NCI-H2171 treated with DMSO at 0.1 percent for 48 hours (cell line): ENCODE results near the gene BLTP2.
"Not testable (repeated sequence)": the region's sequence is repeated elsewhere in the genome, so short reads cannot be mapped to it uniquely, and the experiment has no call there.

Experiments
- DNase-seq: peaks from one replicate; lab custom pipeline; 2025; lab: John Stamatoyannopoulos, UW

BLTP2 gene

DNA sequence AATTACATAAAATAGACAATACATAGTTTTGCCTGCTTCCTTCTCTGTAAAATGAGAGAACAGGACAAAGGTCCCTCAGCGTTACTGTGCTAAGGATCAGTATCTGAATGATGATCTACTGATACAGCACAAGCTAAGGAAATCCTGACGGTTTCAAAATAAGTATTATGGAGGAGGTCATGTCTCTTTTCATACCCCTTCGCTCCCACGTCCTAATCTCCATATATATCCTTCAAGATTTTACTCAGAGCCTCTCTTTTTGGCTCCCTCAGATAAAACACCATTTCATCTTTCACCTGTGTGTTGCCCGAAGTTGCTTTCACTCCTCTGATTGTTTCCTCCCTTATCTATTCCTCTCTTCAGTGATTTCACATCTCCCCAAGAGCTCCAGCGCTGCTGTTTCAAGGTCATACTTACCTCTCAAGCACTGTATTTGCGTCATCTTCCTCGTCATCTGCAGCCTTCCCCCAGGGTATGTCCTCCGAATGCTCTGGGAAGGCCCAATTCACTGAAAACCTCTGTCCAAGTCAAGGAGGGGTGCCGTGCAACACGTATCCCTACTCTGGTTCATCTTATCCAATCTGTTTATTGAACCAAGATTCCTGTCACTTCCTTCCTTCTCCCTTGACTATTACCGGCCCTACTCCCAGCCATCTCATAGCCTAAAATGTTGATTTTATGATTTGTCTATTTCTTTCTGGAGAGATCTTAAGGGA, 1.2 kb upstream of the BLTP2 start:
- no peak for DNase-seq

- no peak for DNase-seq
These were observed 600 bp upstream of the BLTP2 start for GRCh38 chr17:28645576-28645939.

- DNase-seq, result peak; percentile 43
These were observed 773 bp downstream of the BLTP2 start for GRCh38 chr17:28643983-28644786.

DNA sequence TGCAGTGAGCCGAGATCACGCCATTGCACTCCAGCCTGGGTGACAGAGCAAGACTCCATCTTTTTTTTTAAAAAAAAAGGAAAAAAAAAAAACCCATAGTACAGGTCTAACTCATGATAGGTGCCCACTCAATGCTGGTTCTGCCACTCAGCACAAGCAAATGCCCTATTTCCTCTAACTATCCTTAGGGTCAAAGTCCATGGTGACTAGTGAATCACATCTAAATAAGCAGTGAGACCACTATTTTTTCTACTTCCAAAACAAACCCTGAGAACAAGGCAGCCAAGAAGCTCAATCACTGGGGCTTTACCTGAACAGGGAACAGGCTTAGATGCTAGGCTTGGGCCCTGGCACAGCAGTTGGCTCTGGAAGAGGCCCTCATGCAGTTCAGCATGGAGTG, 3.4 kb downstream of the BLTP2 start:
- no peak for DNase-seq

DNA sequence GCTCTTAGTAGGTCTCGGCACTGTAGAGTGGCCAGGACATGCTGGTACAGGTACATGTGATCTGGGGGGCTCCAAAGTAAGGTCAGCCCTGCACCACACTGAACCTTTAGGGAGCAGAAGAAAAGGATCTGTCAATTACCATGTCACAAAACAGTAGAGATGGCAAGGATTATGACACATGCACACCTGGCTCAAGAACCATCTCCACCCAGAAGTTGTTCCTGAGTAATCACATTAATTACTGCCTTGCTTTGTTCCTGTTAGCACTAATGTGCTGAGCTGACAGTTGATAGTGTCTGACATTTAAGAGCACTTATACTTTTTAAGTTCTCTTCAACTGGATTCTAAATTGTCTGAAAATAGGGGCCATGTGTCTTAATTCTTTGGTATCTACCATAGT, 9.5 kb downstream of the BLTP2 start:
- no peak for DNase-seq

DNA sequence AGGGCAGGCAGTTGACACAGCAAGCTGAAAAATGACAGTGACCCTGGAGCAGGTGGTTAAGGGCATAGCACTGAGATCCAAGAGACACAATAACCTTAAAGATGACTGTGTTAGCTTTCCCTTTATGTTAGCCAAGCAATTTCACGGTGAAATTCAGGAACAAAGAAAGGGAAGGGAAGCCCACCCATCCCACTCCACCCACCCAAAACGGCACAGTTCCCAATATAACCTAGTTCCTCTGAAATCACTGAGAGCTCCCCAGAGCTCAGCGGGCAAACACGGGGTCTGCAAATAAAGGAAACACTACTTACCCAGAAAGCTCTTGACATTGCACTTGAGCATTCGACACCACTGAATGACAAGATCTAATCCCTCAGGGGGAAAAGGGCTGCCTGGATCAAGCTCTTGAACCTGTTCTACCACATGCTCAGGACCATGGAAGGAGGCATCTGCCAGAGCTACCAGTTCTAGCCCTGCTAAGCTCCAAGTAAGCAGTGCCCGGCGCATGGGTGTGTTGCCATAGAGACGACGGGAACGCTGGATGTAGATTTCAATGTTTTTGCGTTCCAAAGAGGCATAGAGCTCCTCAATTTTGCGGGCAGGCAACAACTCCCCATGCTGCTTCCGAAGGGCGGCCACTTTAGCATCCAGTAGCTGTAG, 10.6 kb downstream of the BLTP2 start:
- DNase-seq, result no peak

- no peak for DNase-seq
These were observed 18.1 kb downstream of the BLTP2 start for GRCh38 chr17:28626818-28627217.

- no peak for DNase-seq
These were observed 20.8 kb downstream of the BLTP2 start for GRCh38 chr17:28624148-28624547.

DNA sequence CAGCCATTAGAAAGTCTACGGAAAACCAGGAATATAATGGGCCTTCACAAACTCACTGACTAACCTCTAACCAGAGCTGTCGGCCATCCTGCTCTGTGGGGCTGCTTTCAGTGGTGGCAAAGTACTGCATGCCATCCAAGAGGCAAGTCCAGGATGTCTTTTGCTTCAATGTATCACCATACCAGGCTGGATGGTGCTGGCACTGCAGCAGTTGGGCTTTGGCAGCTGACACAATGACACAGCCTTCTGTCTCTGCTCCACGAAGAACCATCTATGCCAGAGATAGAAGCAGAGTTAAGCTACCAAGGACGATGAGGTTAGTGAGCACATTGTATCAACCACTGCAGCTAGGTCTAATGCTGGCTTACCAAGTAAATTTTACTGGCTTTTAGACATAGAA, 21.3 kb downstream of the BLTP2 start:
- no peak for DNase-seq

DNA sequence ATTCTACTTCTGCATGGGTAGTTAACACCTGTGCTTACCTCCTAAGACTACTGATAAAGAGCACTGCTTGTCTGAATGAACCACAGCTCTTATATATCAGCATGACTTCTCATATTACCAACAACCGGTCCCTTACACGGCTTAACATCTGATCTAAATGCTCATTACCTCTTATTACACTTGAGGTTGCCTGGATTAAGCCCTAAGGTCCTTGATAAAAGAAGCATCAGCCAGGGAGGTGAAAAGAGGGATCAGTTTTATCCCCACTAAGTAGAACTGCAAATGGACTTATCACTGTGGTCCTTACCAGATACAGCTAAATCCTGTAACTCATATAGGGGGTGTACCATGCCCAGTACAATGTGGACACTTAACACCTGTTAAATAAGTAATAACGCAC, 22.8 kb downstream of the BLTP2 start:
- DNase-seq, result peak; percentile 51

GRCh38 chr17:28620010-28620409, 24.9 kb downstream of the BLTP2 start:
- DNase-seq, result no peak

GRCh38 chr17:28618464-28618863, 26.5 kb downstream of the BLTP2 start:
- no peak for DNase-seq

GRCh38 chr17:28616281-28616680, 28.7 kb downstream of the BLTP2 start:
- DNase-seq, result no peak

DNA sequence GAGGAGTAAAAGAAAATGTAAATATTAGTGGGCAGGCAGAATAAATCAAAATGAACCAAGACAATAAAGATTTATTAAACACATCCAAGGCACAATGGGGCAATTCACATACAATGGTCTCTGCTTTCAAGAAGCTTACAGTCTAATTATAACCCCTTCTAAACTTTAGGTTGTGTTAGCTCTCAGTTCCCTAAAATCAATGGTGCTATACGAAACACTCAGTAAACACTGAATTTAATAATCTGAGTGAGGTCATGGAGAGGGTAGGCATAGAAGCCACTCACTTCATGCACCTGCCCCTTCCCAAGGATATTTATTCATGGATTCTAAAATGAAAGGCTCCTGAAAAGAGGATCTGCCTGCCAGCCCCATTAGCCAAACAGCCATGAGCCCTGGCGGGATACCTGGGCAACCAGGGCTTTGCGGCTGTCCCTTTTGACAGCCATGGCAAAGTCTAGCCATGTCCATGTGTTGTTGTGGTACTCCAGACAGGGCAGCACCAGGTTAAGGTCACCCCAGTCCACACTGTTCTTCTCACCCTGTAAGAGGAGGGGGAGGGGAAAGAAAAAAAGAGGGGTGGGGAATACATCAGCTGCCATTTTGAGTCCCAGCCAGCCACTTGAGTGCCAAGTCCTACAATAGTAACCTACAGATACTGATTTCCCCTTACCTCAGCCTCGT, 29.6 kb downstream of the BLTP2 start:
- no peak for DNase-seq

DNA sequence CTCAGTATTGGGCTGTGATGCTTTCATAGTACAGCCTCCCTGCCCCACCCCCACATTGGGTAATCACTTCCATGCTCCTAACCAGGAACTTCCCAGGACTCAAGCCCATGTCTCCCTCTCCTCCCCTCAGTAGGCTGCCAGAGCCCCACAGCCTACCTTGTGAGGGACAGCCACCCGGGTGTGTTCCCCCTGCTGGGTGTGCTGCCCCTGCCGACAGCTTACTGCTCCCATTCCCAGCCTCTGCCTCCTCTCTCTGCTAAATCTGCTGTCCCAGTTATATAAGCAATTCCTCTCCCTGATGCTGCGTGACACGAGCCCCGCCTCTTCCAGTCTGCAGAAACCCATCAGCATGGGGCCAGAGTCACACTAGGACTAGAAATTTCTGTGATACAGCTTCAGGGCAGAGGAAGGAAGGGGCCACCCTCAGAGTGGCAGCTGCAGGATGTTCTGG, 31.0 kb downstream of the BLTP2 start, which contains the start of gene RSKR:
TSS of gene RSKR (minus strand) at position 255 of the 451 bp plus-strand sequence. CDS start at position 231, 24 bp downstream.
- DNase-seq, result no peak

DNA sequence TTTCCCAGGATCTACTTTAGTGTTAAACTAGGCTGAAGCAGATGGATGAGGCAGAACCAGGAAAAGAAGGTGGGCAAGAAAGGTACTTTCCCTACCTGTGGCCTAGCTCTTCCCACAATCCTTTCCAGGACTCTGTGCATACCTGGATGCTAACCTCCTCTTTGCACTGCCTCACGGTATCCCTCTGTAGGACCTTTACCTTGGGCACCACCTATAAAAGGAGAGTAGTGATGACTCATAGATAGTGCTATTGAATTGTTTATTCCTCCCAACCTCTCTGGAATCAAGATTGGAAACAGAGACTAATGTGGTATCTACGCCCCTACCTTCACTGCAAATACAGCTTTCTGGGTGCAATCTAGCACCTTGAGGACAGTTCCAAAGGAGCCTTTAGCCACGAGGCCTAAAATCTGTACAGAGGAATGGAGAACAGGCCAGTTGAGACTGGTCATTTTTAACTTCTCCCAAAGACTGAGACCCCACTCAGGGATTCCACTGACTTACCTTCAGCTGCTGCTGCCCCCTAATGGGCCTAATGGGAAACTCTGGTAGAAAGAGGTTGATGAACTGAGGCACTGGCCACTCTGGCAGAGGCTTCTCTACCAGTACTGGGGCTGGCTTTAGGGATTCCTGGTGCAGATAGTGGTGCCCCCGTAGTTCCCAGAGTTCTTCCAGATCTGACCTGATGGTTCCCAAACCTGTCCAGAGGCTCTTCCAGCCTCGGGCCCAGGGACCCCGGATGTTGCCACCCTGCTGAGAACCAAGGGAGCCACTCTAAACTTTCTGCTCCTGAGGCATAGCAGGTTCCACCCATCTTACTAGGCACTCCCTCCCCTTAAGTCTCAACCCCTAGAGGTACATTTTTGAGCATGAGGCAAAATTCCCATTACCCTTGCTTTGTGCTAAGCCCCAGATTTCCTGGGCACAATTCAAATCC, 31.8 kb downstream of the BLTP2 start:
- DNase-seq, result peak; percentile 21

DNA sequence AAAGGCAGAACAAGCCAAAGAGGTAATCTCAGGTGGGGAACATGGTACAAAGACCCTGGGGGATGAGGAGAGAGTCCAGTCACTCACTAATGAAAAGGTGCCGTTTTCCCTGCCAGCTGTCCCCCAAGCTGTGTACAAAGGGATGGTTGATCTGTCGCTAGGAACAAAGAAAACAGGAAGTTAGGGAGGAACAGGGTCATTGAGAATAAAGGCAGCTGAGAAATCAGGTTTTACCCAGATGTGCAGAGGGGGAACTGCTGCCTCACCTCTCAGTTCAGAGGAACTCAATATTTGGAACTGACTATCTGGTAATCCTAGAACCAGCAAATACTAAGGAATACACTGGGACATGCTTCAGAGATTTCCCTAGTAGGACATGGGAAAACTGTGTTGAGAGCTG, 32.4 kb downstream of the BLTP2 start:
- DNase-seq, result no peak

DNA sequence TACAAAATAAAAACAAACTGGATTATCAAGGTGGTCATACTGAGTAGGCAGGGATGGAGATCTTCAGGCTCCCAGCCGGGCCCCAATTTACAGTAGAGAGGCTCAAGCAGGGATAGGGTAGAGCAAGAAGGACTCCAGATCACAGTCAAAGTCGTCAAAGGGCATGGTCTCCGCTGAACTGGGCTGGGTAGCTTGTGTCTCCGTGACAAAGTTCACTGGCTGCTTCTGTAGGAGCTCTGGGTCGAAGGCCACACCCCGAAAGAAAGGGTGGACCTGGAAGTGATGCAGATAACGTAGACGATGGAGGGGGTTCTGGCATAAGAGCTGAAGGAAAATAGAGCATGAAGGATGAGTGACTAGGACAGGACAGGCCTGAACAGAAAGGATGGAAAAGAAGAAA, 34.6 kb downstream of the BLTP2 start:
- no peak for DNase-seq

GRCh38 chr17:28604031-28604430, 40.9 kb downstream of the BLTP2 start:
- not testable (repeated sequence) for DNase-seq

DNA sequence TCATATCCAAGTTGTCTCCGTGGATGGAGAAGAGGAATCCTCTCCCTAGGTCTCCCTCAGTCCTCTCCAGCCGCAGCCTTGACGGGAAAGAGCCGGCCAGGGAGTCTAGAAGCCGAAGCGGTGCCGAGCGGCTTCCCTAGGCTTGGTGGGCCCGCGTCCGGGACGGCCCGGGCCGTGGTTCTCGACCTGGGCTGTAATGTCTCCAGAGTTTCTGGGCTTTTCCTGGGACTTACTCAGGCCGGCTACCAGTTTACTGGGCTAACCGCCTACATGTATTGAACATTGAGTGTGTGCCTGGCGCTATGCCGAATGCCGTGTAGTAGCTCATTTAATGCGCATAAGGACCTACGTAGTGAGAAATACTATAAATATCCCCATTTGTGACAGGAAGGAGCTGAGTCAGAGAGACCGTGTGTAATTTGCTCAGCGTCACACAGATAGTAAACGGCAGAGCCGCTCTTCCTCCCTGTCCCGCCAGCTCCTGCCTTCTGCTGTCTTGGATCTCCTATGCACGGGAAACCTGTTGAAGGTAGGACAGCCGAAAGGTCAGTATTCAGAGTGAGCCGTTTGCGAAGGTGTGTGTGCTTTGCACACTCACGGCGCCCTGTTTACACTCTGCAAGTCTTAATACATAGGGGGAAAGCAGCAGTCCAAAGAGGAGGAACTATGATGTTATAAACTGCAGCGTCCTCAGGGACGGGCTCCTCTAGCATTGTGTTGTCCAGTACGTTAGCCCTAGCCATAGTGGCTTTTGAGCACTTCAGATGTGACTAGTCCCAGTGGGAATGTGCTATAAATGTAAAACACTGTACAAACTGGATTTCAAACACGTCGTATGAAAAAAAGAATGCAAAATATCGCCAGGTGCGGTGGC, 45.4 kb downstream of the BLTP2 start:
- DNase-seq, result peak; percentile 85
